Hepatocyte (in vitro differentiated cells): Measurements from ENCODE around the gene HSD3B7. TPM values are rescaled to one million over a fixed set of nuclear protein-coding genes. Genes with fewer than 3 reads are reported as not detected.

Source experiments
- DNase-seq: peaks from one replicate; pipeline ENCODE4 v3.0.0-alpha.2; 2016; ENCODE audit warnings: low spot score
- H2AFZ ChIP-seq: fragments of 200-600 bp; sonication (generic); 2 replicates; pipeline ENCODE4 v1.6.0; 2016; ENCODE audit warnings: antibody characterized with exemption, mild to moderate bottlenecking
- H3K27ac ChIP-seq: fragments of 200-600 bp; sonication (generic); 2 replicates; pipeline ENCODE4 v1.5.1; 2016; ENCODE audit warnings: mild to moderate bottlenecking
- H3K27me3 ChIP-seq: fragments of 200-600 bp; sonication (generic); 2 replicates; pipeline ENCODE4 v1.6.1; 2016
- H3K36me3 ChIP-seq: fragments of 200-600 bp; sonication (generic); replicated peaks from 2 replicates; pipeline ENCODE4 v1.5.1; 2016; ENCODE audit warnings: low read depth; ENCODE audit not compliant: insufficient read depth
- H3K4me1 ChIP-seq: fragments of 200-600 bp; sonication (generic); 2 replicates; pipeline ENCODE4 v1.5.1; 2016; ENCODE audit warnings: mild to moderate bottlenecking, moderate library complexity; ENCODE audit not compliant: insufficient read depth
- H3K4me2 ChIP-seq: fragments of 200-600 bp; sonication (generic); 2 replicates; pipeline ENCODE4 v1.6.0; 2016
- H3K4me3 ChIP-seq: fragments of 200-600 bp; sonication (generic); 2 replicates; pipeline ENCODE4 v1.5.1; 2016; ENCODE audit warnings: mild to moderate bottlenecking
- H3K79me2 ChIP-seq: fragments of 200-600 bp; sonication (generic); 2 replicates; pipeline ENCODE4 v1.6.0; 2017; ENCODE audit warnings: mild to moderate bottlenecking
- H3K9me2 ChIP-seq: fragments of 200-600 bp; sonication (generic); replicated peaks from 2 replicates; pipeline ENCODE4 v1.6.0; 2017; ENCODE audit warnings: mild to moderate bottlenecking; ENCODE audit not compliant: insufficient read depth
- H3K9me3 ChIP-seq: fragments of 200-600 bp; sonication (generic); 2 replicates; pipeline ENCODE4 v1.5.1; 2016; ENCODE audit warnings: low read depth, mild to moderate bottlenecking
- H4K20me1 ChIP-seq: fragments of 200-600 bp; sonication (generic); 2 replicates; pipeline ENCODE4 v1.6.0; 2016; ENCODE audit warnings: mild to moderate bottlenecking; ENCODE audit not compliant: insufficient read depth, poor library complexity, severe bottlenecking
- CTCF ChIP-seq: fragments of 200-600 bp; sonication (generic); IDR thresholded peaks from 2 replicates; pipeline ENCODE4 v1.5.1; 2016; ENCODE audit warnings: antibody characterized with exemption, mild to moderate bottlenecking; ENCODE audit not compliant: poor library complexity
- EZH2 ChIP-seq: fragments of 200-600 bp; sonication (generic); IDR thresholded peaks from 2 replicates; pipeline ENCODE4 v1.6.1; 2016; ENCODE audit warnings: antibody characterized with exemption, mild to moderate bottlenecking, borderline replicate concordance
- EZH2phosphoT487 ChIP-seq: fragments of 200-600 bp; sonication (generic); IDR thresholded peaks from one replicate; pipeline ENCODE4 v1.6.1; 2018; ENCODE audit warnings: antibody characterized with exemption, mild to moderate bottlenecking, low read depth, moderate library complexity; ENCODE audit not compliant: unreplicated experiment, severe bottlenecking
- WGBS: methylation state at CpG from one replicate; pipeline ENCODE4 v1.1.6; 2016; ENCODE audit warnings: low lambda C conversion rate; ENCODE audit errors: missing lambda C conversion rate; 5-methylcytosine and 5-hydroxymethylcytosine counted together
- polyA plus RNA-seq: library from polyadenylated mRNA; unstranded; fragments of >200 nt; fragmentation: Nextera tagmentation; extraction: Ambion mirVana; gene quantifications from 2 replicates; pipeline ENCODE4 v1.2.1, GENCODE V29; 2016
- total RNA-seq: library from RNA; depleted of rRNA; stranded (reverse); fragments of >200 nt; gene quantifications from 2 replicates; pipeline ENCODE4 v1.2.3, GENCODE V29; 2014

HSD3B7 gene
- total and polyA plus RNA-seq, 2 experiments from 2014 or later = 17.5 to 20.8 TPM

- Histone ChIP-seq H3K4me1 (no peaks in the 10 kb centered on the region), H4K20me1 (no peaks in the 10 kb centered on the region), H3K27me3 (peaks cover 36% of the 10 kb centered on the region), H3K36me3 (no peaks in the 10 kb centered on the region), H3K9me3 (no peaks in the 10 kb centered on the region), H3K4me3 (no peak overlapping the region), H3K79me2 (no peaks in the 10 kb centered on the region), H2AFZ (no peak overlapping the region), H3K9me2 (no peaks in the 10 kb centered on the region), H3K4me2 (no peak overlapping the region), H3K27ac (no peak overlapping the region)
- DNase-seq = no peak
- 63% methylated on average over 6 of the region's 6 CpGs for WGBS
- TF ChIP-seq CTCF (no peak), EZH2 (no peak), EZH2phosphoT487 (no peak)
Observed at GRCh38 chr16:31007684-31008083, 22.7 kb downstream of the HSD3B7 start.

- Histone ChIP-seq H3K36me3 (no peaks in the 10 kb centered on the region), H2AFZ (no peak overlapping the region), H4K20me1 (no peaks in the 10 kb centered on the region), H3K9me3 (no peaks in the 10 kb centered on the region), H3K79me2 (no peaks in the 10 kb centered on the region), H3K4me3 (no peak overlapping the region), H3K4me2 (no peak overlapping the region), H3K27ac (no peak overlapping the region), H3K27me3 (peaks cover 36% of the 10 kb centered on the region), H3K4me1 (no peaks in the 10 kb centered on the region), H3K9me2 (no peaks in the 10 kb centered on the region)
- DNase-seq = no peak
- 68% methylated on average over 3 of the region's 6 CpGs for WGBS
- TF ChIP-seq EZH2phosphoT487 = no peak
- TF ChIP-seq EZH2 = no peak
- no peak for TF ChIP-seq CTCF
Observed at GRCh38 chr16:31008149-31008548, 23.1 kb downstream of the HSD3B7 start.

GRCh38 chr16:31008551-31008950 is 23.5 kb downstream of the HSD3B7 start:
- H2AFZ ChIP-seq = no peak overlapping the region
- no peak overlapping the region for H3K27ac ChIP-seq
- H3K36me3 ChIP-seq = no peaks in the 10 kb centered on the region
- TF ChIP-seq EZH2phosphoT487 (no peak), CTCF (no peak), EZH2 (no peak)
- no peaks in the 10 kb centered on the region for H3K4me1 ChIP-seq
- no peak overlapping the region for H3K4me2 ChIP-seq
- no peaks in the 10 kb centered on the region for H3K9me2 ChIP-seq
- DNase-seq = no peak
- H3K79me2 ChIP-seq = no peaks in the 10 kb centered on the region
- peaks cover 36% of the 10 kb centered on the region for H3K27me3 ChIP-seq
- 84% methylated on average over 5 of the region's 5 CpGs for WGBS
- H3K9me3 ChIP-seq = no peaks in the 10 kb centered on the region
- H4K20me1 ChIP-seq = no peaks in the 10 kb centered on the region
- no peak overlapping the region for H3K4me3 ChIP-seq

- H3K9me2 ChIP-seq = no peaks in the 10 kb centered on the region
- no peaks in the 10 kb centered on the region for H3K9me3 ChIP-seq
- no peak for DNase-seq
- H3K36me3 ChIP-seq = no peaks in the 10 kb centered on the region
- TF ChIP-seq EZH2phosphoT487 (no peak), CTCF (no peak), EZH2 (no peak)
- no peak overlapping the region for H3K4me2 ChIP-seq
- H2AFZ ChIP-seq = no peak overlapping the region
- H3K4me3 ChIP-seq = no peak overlapping the region
- H3K27ac ChIP-seq = no peak overlapping the region
- H3K27me3 ChIP-seq = peaks cover 36% of the 10 kb centered on the region
- H3K4me1 ChIP-seq = no peaks in the 10 kb centered on the region
- no peaks in the 10 kb centered on the region for H4K20me1 ChIP-seq
- no peaks in the 10 kb centered on the region for H3K79me2 ChIP-seq
- WGBS = 83% methylated on average over 7 of the region's 7 CpGs
Observed at GRCh38 chr16:31009120-31009519, 24.1 kb downstream of the HSD3B7 start.
